GM18505 (cell line): ENCODE measurements around the gene MSANTD2.

Experiments
- ATAC-seq: cut with Tn5 transposase; IDR thresholded peaks from one replicate; pipeline ENCODE4 v1.9.1; 2021; ENCODE audit not compliant: unreplicated experiment
- POLR2A ChIP-seq: IDR thresholded peaks from 4 replicates; pipeline ENCODE4 v1.6.1; 2011; ENCODE audit warnings: borderline replicate concordance; ENCODE audit not compliant: insufficient read depth, insufficient read length; ENCODE audit errors: extremely low read depth

Gene MSANTD2

GRCh38 chr11:124716591-124716990 is 83.6 kb downstream of the MSANTD2 start:
- TF ChIP-seq POLR2A: no peak
- ATAC-seq: no peak
